GM23338 (cell line): Measurements from ENCODE around the gene STRN. TPM values are rescaled to one million over a fixed set of nuclear protein-coding genes. Genes with fewer than 3 reads are reported as not detected.

Experiments
- ATAC-seq: fragments of 200-7000 bp; cut with Tn5 transposase; 3 replicates; pipeline ENCODE4 v1.9.1; 2020
- DNase-seq: peaks from one replicate; pipeline ENCODE4 v3.0.0-alpha.2; 2015; ENCODE audit warnings: low spot score
- H2AFZ ChIP-seq: fragments of 200-600 bp; sonication (generic); 2 replicates; pipeline ENCODE4 v1.8.0; 2016; ENCODE audit warnings: antibody characterized with exemption, mild to moderate bottlenecking, moderate library complexity
- H3F3A ChIP-seq: fragments of 200-600 bp; sonication (generic); replicated peaks from 2 replicates; pipeline ENCODE4 v1.8.0; 2017; ENCODE audit warnings: antibody characterized with exemption, mixed run types, low read depth
- H3K27ac ChIP-seq: fragments of 200-600 bp; sonication (generic); 2 replicates; pipeline ENCODE4 v1.6.1; 2016; ENCODE audit warnings: low read depth
- H3K27me3 ChIP-seq: fragments of 200-600 bp; sonication (generic); 2 replicates; pipeline ENCODE4 v1.8.0; 2016; ENCODE audit warnings: mild to moderate bottlenecking, mixed run types, moderate library complexity; ENCODE audit not compliant: insufficient read depth
- H3K36me3 ChIP-seq: fragments of 200-600 bp; sonication (generic); 2 replicates; pipeline ENCODE4 v1.8.0; 2016; ENCODE audit warnings: mild to moderate bottlenecking; ENCODE audit not compliant: insufficient read depth
- H3K4me1 ChIP-seq: fragments of 200-600 bp; sonication (generic); 2 replicates; pipeline ENCODE4 v1.8.0; 2016; ENCODE audit warnings: mild to moderate bottlenecking, moderate library complexity; ENCODE audit not compliant: insufficient read depth
- H3K4me2 ChIP-seq: fragments of 200-600 bp; sonication (generic); 2 replicates; pipeline ENCODE4 v1.7.1; 2017; ENCODE audit warnings: mixed run types
- H3K4me3 ChIP-seq: fragments of 200-600 bp; sonication (generic); 2 replicates; pipeline ENCODE4 v1.6.1; 2016; ENCODE audit warnings: mixed run types
- H3K79me2 ChIP-seq: fragments of 200-600 bp; sonication (generic); replicated peaks from 2 replicates; pipeline ENCODE4 v1.8.0; 2017; ENCODE audit warnings: mild to moderate bottlenecking; ENCODE audit not compliant: insufficient read depth
- H3K9me2 ChIP-seq: fragments of 200-600 bp; sonication (generic); 2 replicates; pipeline ENCODE4 v1.8.0; 2017; ENCODE audit not compliant: insufficient read depth
- H4K20me1 ChIP-seq: fragments of 200-600 bp; sonication (generic); replicated peaks from 2 replicates; pipeline ENCODE4 v1.8.0; 2017; ENCODE audit warnings: mild to moderate bottlenecking; ENCODE audit not compliant: insufficient read depth
- H3K27ac Mint-ChIP-seq: 2 replicates; pipeline ENCODE4 v1.8.0; 2020; ENCODE audit warnings: inconsistent platforms, mild to moderate bottlenecking, moderate library complexity, mixed read lengths
- H3K27me3 Mint-ChIP-seq: 3 replicates; pipeline ENCODE4 v1.8.0; 2022; ENCODE audit warnings: low read depth, mild to moderate bottlenecking, moderate library complexity, mixed read lengths, inconsistent platforms; ENCODE audit not compliant: insufficient read depth, poor library complexity
- H3K36me3 Mint-ChIP-seq: 3 replicates; pipeline ENCODE4 v1.8.0; 2021; ENCODE audit warnings: low read depth, mild to moderate bottlenecking, inconsistent platforms, moderate library complexity, mixed read lengths
- H3K4me1 Mint-ChIP-seq: 3 replicates; pipeline ENCODE4 v1.8.0; 2020; ENCODE audit warnings: mild to moderate bottlenecking, inconsistent platforms, mixed read lengths
- H3K4me3 Mint-ChIP-seq: 3 replicates; pipeline ENCODE4 v1.8.0; 2021; ENCODE audit warnings: moderate library complexity, mild to moderate bottlenecking, inconsistent platforms, mixed read lengths
- H3K9me3 Mint-ChIP-seq: 3 replicates; pipeline ENCODE4 v1.8.0; 2020; ENCODE audit warnings: moderate library complexity, mild to moderate bottlenecking, inconsistent platforms, mixed read lengths
- ETS1 ChIP-seq: IDR thresholded peaks from 2 replicates; pipeline ENCODE4 v1.6.1; 2016; ENCODE audit warnings: antibody characterized with exemption
- EZH2 ChIP-seq: fragments of 200-600 bp; sonication (generic); IDR thresholded peaks from one replicate; pipeline ENCODE4 v1.8.0; 2017; ENCODE audit warnings: antibody characterized with exemption, mild to moderate bottlenecking, low read depth; ENCODE audit not compliant: unreplicated experiment
- REST ChIP-seq: IDR thresholded peaks from one replicate; pipeline ENCODE4 v1.6.1; 2018; ENCODE audit warnings: antibody characterized with exemption; ENCODE audit not compliant: unreplicated experiment
- ZNF114 ChIP-seq: fragments of 250-450 bp; sonication (Bioruptor Pico); IDR thresholded peaks from 2 replicates; pipeline ENCODE4 v1.5.0; 2020; ENCODE audit warnings: mild to moderate bottlenecking, moderate library complexity
- polyA plus RNA-seq: library from polyadenylated mRNA; unstranded; fragments of >200 nt; fragmentation: Nextera tagmentation; extraction: Ambion mirVana; gene quantifications from 2 replicates; pipeline ENCODE4 v1.2.1, GENCODE V29; 2016
- total RNA-seq: library from RNA; depleted of rRNA; stranded (reverse); fragments of >200 nt; shearing (Covaris generic); gene quantifications from 2 replicates; pipeline ENCODE4 v1.2.3, GENCODE V29; 2014

STRN gene
- total and polyA plus RNA-seq, 2 experiments from 2014 or later, result 16.1 to 34.5 TPM

GRCh38 chr2:36960773-36961172, 5.6 kb downstream of the STRN start (continued):
- no peak for TF ChIP-seq ETS1
- no peak for TF ChIP-seq REST
- no peak for TF ChIP-seq ZNF114 (CRISPR knock-in tag)

GRCh38 chr2:36960005-36960675, 6.2 kb downstream of the STRN start:
- Mint-ChIP-seq H3K4me3 (no peak overlapping the region), H3K27me3 (peaks cover 2% of the 10 kb centered on the region), H3K36me3 (no peaks in the 10 kb centered on the region), H3K4me1 (peaks cover 62% of the 10 kb centered on the region), H3K9me3 (no peaks in the 10 kb centered on the region), H3K27ac (no peak overlapping the region)
- no peak overlapping the region for H3K4me3 ChIP-seq
- peaks cover 77% of the 10 kb centered on the region for H3K4me1 ChIP-seq
- no peaks in the 10 kb centered on the region for H3K36me3 ChIP-seq
- H3K79me2 ChIP-seq, result peaks cover 94% of the 10 kb centered on the region
- no peak overlapping the region for H3K4me2 ChIP-seq
- ATAC-seq, result no peak
- no peaks in the 10 kb centered on the region for H3K9me2 ChIP-seq
- 0 out of 2 replicates have a peak, but pooled peaks cover 3% of the 10 kb centered on the region for H4K20me1 ChIP-seq
- no peak for DNase-seq
- no peak overlapping the region; the same call in 1 of the 2 replicates for H3K27ac ChIP-seq
- H3F3A ChIP-seq, result no peaks in the 10 kb centered on the region; the same call in 1 of the 2 replicates
- H2AFZ ChIP-seq, result no peak overlapping the region
- H3K27me3 ChIP-seq, result no peaks in the 10 kb centered on the region
- TF ChIP-seq ZNF114 (CRISPR knock-in tag) (no peak), REST (no peak), EZH2 (no peak), ETS1 (no peak)
